K562 (cell line): Measurements from ENCODE around the gene ANKRD16. TPM values are rescaled to one million over a fixed set of nuclear protein-coding genes. Genes with fewer than 3 reads are reported as not detected.
A peak's percentile ranks its signal among the peaks of the same experiment; 100 is the strongest.

Experiments
- ATAC-seq: fragments of 200-7000 bp; cut with Tn5 transposase; 3 replicates; pipeline ENCODE4 v1.9.1; 2020; ENCODE audit warnings: moderate library complexity
- BruUV-seq: library from RNA; stranded (reverse); fragments of 400-500 nt; replicated peaks from 2 replicates; lab custom pipeline; 2021; lab: Mats Ljungman, UMichigan
- CTCF ChIA-PET: fragments of 300-600 bp; formaldehyde crosslinking; extraction: SDS; loops from one replicate; lab custom pipeline; 2021; ENCODE audit warnings: low intra/inter-chr PET ratio; lab: Yijun Ruan, JAX
- POLR2A ChIA-PET: fragments of 300-600, 350-650 bp; sonication (Branson Sonifier 250); formaldehyde crosslinking; extraction: SDS; loops from one replicate; lab custom pipeline; 2021; ENCODE audit warnings: antibody characterized with exemption, inconsistent platforms; lab: Yijun Ruan, JAX
- DNase-seq, 4 experiments: peaks; one replicate each; pipeline versions ENCODE4 v3.0.0 to v3.0.0-alpha.2; 2011 to 2018; ENCODE audit warnings: low spot score in 3 of 4, mixed read lengths in 3 of 4; ENCODE audit errors: extremely low read depth in 1 of 4
- FAIRE-seq: peaks from 2 replicates; lab custom pipeline; 2011; peaks lifted over from hg19 to GRCh38; lab: Jason Lieb, UNC
- H2AFZ ChIP-seq: 2 replicates; pipeline ENCODE4 v1.6.0; 2011; ENCODE audit warnings: low read depth, low read length, control low read depth, inconsistent platforms
- H3K27ac ChIP-seq: fragments of 200-600 bp; 3 replicates; pipeline ENCODE4 v1.8.0; 2011; ENCODE audit warnings: low read depth, mild to moderate bottlenecking, control low read depth, inconsistent platforms, low read length, moderate library complexity, mixed read lengths; ENCODE audit errors: extremely low read depth
- H3K27me3 ChIP-seq, 2 experiments: fragments of 300-600 bp in 1 of 2; 2 replicates in 1 of 2; 3 replicates in 1 of 2; pipeline versions ENCODE4 v1.6.0 to v1.8.0; 2011; ENCODE audit warnings: inconsistent platforms in 2 of 2, low read length in 2 of 2, mild to moderate bottlenecking in 1 of 2, mixed read lengths in 1 of 2, moderate library complexity in 1 of 2; ENCODE audit not compliant: control insufficient read depth in 2 of 2, insufficient read depth in 2 of 2
- H3K36me3 ChIP-seq: fragments of 300-600 bp; 3 replicates; pipeline ENCODE4 v1.8.0; 2011; ENCODE audit warnings: mild to moderate bottlenecking, low read length, inconsistent platforms; ENCODE audit not compliant: control insufficient read depth, insufficient read depth
- H3K4me1 ChIP-seq, 2 experiments: fragments of 200-600 bp in 1 of 2; replicated peaks in 1 of 2; 2 replicates in 1 of 2; 3 replicates in 1 of 2; pipeline versions ENCODE4 v1.5.1 to v1.8.0; 2011; ENCODE audit warnings: inconsistent platforms in 2 of 2, low read length in 2 of 2, mild to moderate bottlenecking in 1 of 2, mixed read lengths in 1 of 2, moderate library complexity in 1 of 2; ENCODE audit not compliant: control insufficient read depth in 2 of 2, insufficient read depth in 2 of 2
- H3K4me2 ChIP-seq: 2 replicates; pipeline ENCODE4 v1.6.1; 2011; ENCODE audit warnings: low read length, control low read depth, inconsistent platforms, mixed read lengths; ENCODE audit not compliant: insufficient read depth
- H3K4me3 ChIP-seq: fragments of 200-600 bp; sonication (generic), shearing (Covaris generic); 2 replicates; pipeline ENCODE4 v1.5.1; 2016; ENCODE audit warnings: control low read depth, inconsistent platforms
- H3K79me2 ChIP-seq: fragments of 200-600 bp; 3 replicates; pipeline ENCODE4 v1.8.0; 2011; ENCODE audit warnings: low read length, inconsistent platforms; ENCODE audit not compliant: control insufficient read depth, insufficient read depth
- H3K9ac ChIP-seq, 2 experiments: 2 replicates each; pipeline versions ENCODE4 v1.6.0 to v1.6.1; 2011; ENCODE audit warnings: low read depth in 2 of 2, low read length in 2 of 2, control low read depth in 1 of 2, inconsistent platforms in 1 of 2, mild to moderate bottlenecking in 1 of 2, mixed read lengths in 1 of 2; ENCODE audit not compliant: insufficient read depth in 1 of 2
- H3K9me1 ChIP-seq: one replicate; pipeline ENCODE4 v1.6.0; 2011; ENCODE audit warnings: inconsistent platforms, mild to moderate bottlenecking, low read length, moderate library complexity; ENCODE audit not compliant: control insufficient read depth, insufficient read depth
- H3K9me3 ChIP-seq: replicated peaks from 2 replicates; pipeline ENCODE4 v1.5.1; 2011; ENCODE audit warnings: low read depth, low read length, inconsistent platforms; ENCODE audit not compliant: control insufficient read depth, insufficient read depth
- H4K20me1 ChIP-seq: replicated peaks from 2 replicates; pipeline ENCODE4 v1.6.1; 2011; ENCODE audit warnings: low read length, inconsistent platforms, mixed read lengths; ENCODE audit not compliant: control insufficient read depth, insufficient read depth
- KLF6 ChIP-seq: fragments of 250-450 bp; sonication (Bioruptor Pico); IDR thresholded peaks from 2 replicates; pipeline ENCODE4 v1.4.0; 2020; ENCODE audit warnings: mild to moderate bottlenecking, moderate library complexity, borderline replicate concordance
- MECOM ChIP-seq: fragments of 250-450 bp; sonication (Bioruptor Pico); IDR thresholded peaks from 2 replicates; pipeline ENCODE4 v1.8.0; 2022; ENCODE audit warnings: inconsistent platforms
- PHTF2 ChIP-seq: fragments of 250-450 bp; sonication (Bioruptor Pico); IDR thresholded peaks from 2 replicates; pipeline ENCODE4 v1.5.0; 2021; ENCODE audit warnings: mild to moderate bottlenecking
- POLR2G ChIP-seq: fragments of 200-400 bp; formaldehyde crosslinking; IDR thresholded peaks from 2 replicates; pipeline ENCODE4 v1.6.1; 2017; ENCODE audit warnings: low read depth, mild to moderate bottlenecking, antibody characterized with exemption, low read length, moderate library complexity
- XRCC3 ChIP-seq: fragments of 450-650 bp; IDR thresholded peaks from 2 replicates; pipeline ENCODE4 v1.6.1; 2017; ENCODE audit warnings: mild to moderate bottlenecking, moderate library complexity
- ZBTB33 ChIP-seq: sonication (generic); formaldehyde crosslinking; IDR thresholded peaks from 2 replicates; pipeline ENCODE4 v1.8.1; 2023; ENCODE audit warnings: mild to moderate bottlenecking, missing genetic modification reagents
- ZBTB34 ChIP-seq: fragments of 250-450 bp; sonication (Bioruptor Pico); IDR thresholded peaks from 2 replicates; pipeline ENCODE4 v1.8.0; 2021; ENCODE audit warnings: mild to moderate bottlenecking, moderate library complexity
- ZNF444 ChIP-seq: fragments of 250-450 bp; sonication (Bioruptor Pico); IDR thresholded peaks from 2 replicates; pipeline ENCODE4 v1.4.0; 2020; ENCODE audit warnings: mild to moderate bottlenecking, moderate library complexity
- ZNF76 ChIP-seq: fragments of 250-450 bp; sonication (Bioruptor Pico); IDR thresholded peaks from 2 replicates; pipeline ENCODE4 v1.4.0; 2020; ENCODE audit warnings: mild to moderate bottlenecking, moderate library complexity, borderline replicate concordance
- WGBS: fragments of 100-300 bp; shearing (Covaris generic); methylation state at CpG from one replicate; pipeline ENCODE4 v1.1.6; 2016; ENCODE audit warnings: low coverage, mixed read lengths; ENCODE audit not compliant: insufficient coverage; ENCODE audit errors: missing lambda C conversion rate; 5-methylcytosine and 5-hydroxymethylcytosine counted together
- in situ Hi-C: fragments of 300-500 bp; cut with MboI; formaldehyde crosslinking; loops from 4 replicates; pipeline ENCODE4 v1.15.0; 2018; ENCODE audit warnings: inconsistent platforms, mixed read lengths
- intact Hi-C: fragments of 100-400 bp; cut with micrococcal nuclease; formaldehyde crosslinking; loops from 2 replicates; pipeline ENCODE4 v1.14.2; 2022
- polyA plus RNA-seq, 8 experiments: library from polyadenylated mRNA; depleted of rRNA in 4 of 8; stranded (reverse) in 5 of 8; unstranded in 3 of 8; fragments of >200 nt; fragmentation: Nextera tagmentation in 2 of 8; fragmentation: Illumina TruSeq in 1 of 8; extraction: Ambion mirVana in 2 of 8; extraction: Trizol in 1 of 8; gene quantifications; 2 replicates each; pipeline versions ENCODE4 v1.2.1 to v1.2.3, GENCODE V29; 2011 to 2014; ENCODE audit warnings: inconsistent platforms in 1 of 8, missing spikeins in 1 of 8
- total RNA-seq, 7 experiments: library from RNA; depleted of rRNA in 6 of 7; stranded (reverse); fragments of >200 nt in 6 of 7; fragmentation: Illumina TruSeq in 2 of 7; extraction: Trizol in 2 of 7; gene quantifications; 2 replicates each; pipeline versions ENCODE4 v1.2.1 to v1.2.3, GENCODE V29; 2011 to 2021; ENCODE audit warnings: low replicate concordance in 1 of 7

ANKRD16 gene
- total and polyA plus RNA-seq, 9 of the 15 experiments (the other 6 are each of a cell fraction or from before 2014, with no cell fraction given), result 1.5 to 16.0 (median 9.5) TPM

GRCh38 chr10:5917305-5917704, 27.6 kb upstream of the ANKRD16 start:
- intact Hi-C loops, result no loop called here
- Histone ChIP-seq H3K9me1 (no peaks in the 10 kb centered on the region), H3K36me3 (peaks cover 97% of the 10 kb centered on the region), H3K27ac (no peak overlapping the region), H3K9ac (no peak overlapping the region), H3K27me3 (no peaks in the 10 kb centered on the region), H3K9me3 (no peaks in the 10 kb centered on the region), H3K4me3 (no peak overlapping the region), H2AFZ (no peak overlapping the region), H3K4me2 (no peak overlapping the region), H3K4me1 (no peaks in the 10 kb centered on the region), H3K79me2 (no peaks in the 10 kb centered on the region), H4K20me1 (no peaks in the 10 kb centered on the region)
- DNase-seq, result no peak
- ChIA-PET POLR2A (interaction anchor here (1.2 kb wide), 1 partner anchor 13 kb away, joined by 3 read pairs; no protein-coding TSS in a partner anchor), CTCF (interaction anchor here (0.6 kb wide), 1 partner anchor 477 kb away, joined by 3 read pairs; no protein-coding TSS in a partner anchor)
- in situ Hi-C loops, result no loop called here
- WGBS, result 90% methylated on average over 13 of the region's 13 CpGs
- TF ChIP-seq POLR2G (0 out of 2 replicates have a peak, but pooled peaks have one; percentile 16), ZNF444 (CRISPR knock-in tag) (no peak), ZBTB33 (CRISPR knock-in tag) (peak; percentile 85)
- ATAC-seq, result no peak
- no TSS peak for BruUV-seq
- FAIRE-seq, result no peak

DNA sequence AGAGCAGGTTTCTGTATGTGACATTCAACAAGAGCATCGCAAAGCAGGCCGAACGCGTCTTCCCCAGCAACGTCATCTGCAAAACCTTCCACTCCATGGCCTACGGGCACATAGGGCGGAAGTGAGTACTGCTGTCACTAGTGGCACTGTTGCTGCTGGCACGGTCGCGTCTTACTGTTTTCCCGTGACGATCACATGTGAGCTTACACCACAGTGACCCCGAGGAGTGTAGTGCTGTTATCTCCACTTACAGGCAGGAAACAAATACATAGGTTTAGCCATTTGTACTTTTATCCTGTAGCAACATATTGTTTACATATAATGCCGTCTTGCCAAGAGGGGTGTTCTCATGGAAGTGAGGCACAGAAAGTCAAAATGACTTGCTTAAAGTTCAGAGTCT, 25.8 kb upstream of the ANKRD16 start:
- no peak overlapping the region for H3K4me3 ChIP-seq
- 93% methylated on average over 14 of the region's 14 CpGs for WGBS
- H3K4me1 ChIP-seq, result no peaks in the 10 kb centered on the region
- H3K9me1 ChIP-seq, result no peaks in the 10 kb centered on the region
- DNase-seq (no peak), ATAC-seq (no peak), FAIRE-seq (no peak)
- no peak overlapping the region for H3K9ac ChIP-seq
- TF ChIP-seq ZNF76, result no peak
- TF ChIP-seq XRCC3, result no peak
- TF ChIP-seq MECOM (CRISPR knock-in tag), result no peak
- no peak for TF ChIP-seq ZBTB34 (CRISPR knock-in tag)
- TF ChIP-seq PHTF2 (CRISPR knock-in tag), result no peak
- no peak for TF ChIP-seq KLF6
- in situ Hi-C loops, result no loop called here
- H3K9me3 ChIP-seq, result no peaks in the 10 kb centered on the region
- intact Hi-C loops, result no loop called here
- CTCF ChIA-PET, result no interaction called here
- no peaks in the 10 kb centered on the region for H3K27me3 ChIP-seq
- H3K4me2 ChIP-seq, result no peak overlapping the region
- H2AFZ ChIP-seq, result no peak overlapping the region
- H4K20me1 ChIP-seq, result no peaks in the 10 kb centered on the region
- no peaks in the 10 kb centered on the region for H3K79me2 ChIP-seq
- POLR2A ChIA-PET, result no interaction called here
- no peak overlapping the region; the same call in 2 of the 3 replicates for H3K27ac ChIP-seq
- no TSS peak for BruUV-seq
- peaks cover 96% of the 10 kb centered on the region for H3K36me3 ChIP-seq
